Fibroblast of lung (primary cell): Measurements from ENCODE around the gene VWA7.

ENCODE experiments used
- CTCF ChIP-seq, 2 donors: IDR thresholded peaks in 1 of 2; conservative IDR thresholded peaks in 1 of 2; 1 replicate in 1 of 2; 2 replicates in 1 of 2; pipeline ENCODE4 v1.5.1; 2011 to 2012; ENCODE audit warnings: low read length in 2 of 2, control low read depth in 1 of 2, inconsistent platforms in 1 of 2, low read depth in 1 of 2, mild to moderate bottlenecking in 1 of 2
- EZH2 ChIP-seq: IDR thresholded peaks from 2 replicates; pipeline ENCODE4 v1.5.1; 2012; ENCODE audit warnings: low read length, control low read depth, mild to moderate bottlenecking; ENCODE audit errors: missing control alignments

- TF ChIP-seq CTCF (conservative IDR thresholded peaks at IDR 0.05 in 1 of 2, IDR thresholded peaks at IDR 0.05 in 1 of 2; ENCODE audit: low read depth in 1 of 2, low read length in 2 of 2) (no peak), EZH2 (no peak)
Measured at GRCh38 chr6:31775184-31775583, 1.9 kb downstream of the VWA7 start.
